Keratinocyte (primary cell): ENCODE results near the gene GRHL3. TPM values are rescaled to one million over a fixed set of nuclear protein-coding genes. Genes with fewer than 3 reads are reported as not detected.

Source experiments
- DNase-seq: peaks from one replicate; pipeline ENCODE4 v3.0.0-alpha.2; 2011; ENCODE audit warnings: low read depth, missing footprints, low spot score
- FAIRE-seq: peaks from 2 replicates; lab custom pipeline; 2011; peaks lifted over from hg19 to GRCh38; lab: Jason Lieb, UNC
- H2AFZ ChIP-seq: 2 replicates; pipeline ENCODE4 v1.6.0; 2012; ENCODE audit warnings: low read length, control low read depth, inconsistent platforms; ENCODE audit not compliant: control insufficient read depth
- H3K27ac ChIP-seq: 2 replicates; pipeline ENCODE4 v1.5.1; 2011; ENCODE audit warnings: low read length; ENCODE audit not compliant: control insufficient read depth, insufficient read depth
- H3K27me3 ChIP-seq: 3 replicates; pipeline ENCODE4 v1.6.0; 2011; ENCODE audit warnings: low read length; ENCODE audit not compliant: control insufficient read depth, insufficient read depth; ENCODE audit errors: extremely low read depth
- H3K36me3 ChIP-seq, 2 experiments: 2 replicates in 1 of 2; 3 replicates in 1 of 2; pipeline ENCODE4 v1.5.1; 2011; ENCODE audit warnings: low read length in 2 of 2, mild to moderate bottlenecking in 1 of 2; ENCODE audit not compliant: control insufficient read depth in 2 of 2, insufficient read depth in 2 of 2; ENCODE audit errors: extremely low read depth in 1 of 2
- H3K4me1 ChIP-seq: 3 replicates; pipeline ENCODE4 v1.5.1; 2011; ENCODE audit warnings: low read length; ENCODE audit not compliant: control insufficient read depth, insufficient read depth; ENCODE audit errors: extremely low read depth
- H3K4me2 ChIP-seq: 3 replicates; pipeline ENCODE4 v1.6.0; 2011; ENCODE audit warnings: low read depth, low read length; ENCODE audit not compliant: control insufficient read depth, insufficient read depth; ENCODE audit errors: extremely low read depth
- H3K4me3 ChIP-seq, 3 experiments: fragments of 200-600 bp in 1 of 3; sonication (generic) in 1 of 3; 2 replicates in 2 of 3; 3 replicates in 1 of 3; pipeline ENCODE4 v1.5.1; 2011 to 2016; ENCODE audit warnings: low read length in 3 of 3, mild to moderate bottlenecking in 3 of 3, control low read depth in 2 of 3, inconsistent platforms in 1 of 3, low read depth in 1 of 3, mixed read lengths in 1 of 3, mixed run types in 1 of 3, moderate library complexity in 1 of 3; ENCODE audit not compliant: control insufficient read depth in 2 of 3, insufficient read depth in 2 of 3; ENCODE audit errors: extremely low read depth in 1 of 3
- H3K79me2 ChIP-seq: 2 replicates; pipeline ENCODE4 v1.6.0; 2012; ENCODE audit warnings: low read length; ENCODE audit not compliant: control insufficient read depth, insufficient read depth
- H3K9ac ChIP-seq: 3 replicates; pipeline ENCODE4 v1.6.0; 2011; ENCODE audit warnings: low read length; ENCODE audit not compliant: control insufficient read depth, insufficient read depth; ENCODE audit errors: extremely low read depth
- H3K9me1 ChIP-seq: 3 replicates; pipeline ENCODE4 v1.6.0; 2011; ENCODE audit warnings: low read length; ENCODE audit not compliant: control insufficient read depth, insufficient read depth; ENCODE audit errors: extremely low read depth
- H3K9me3 ChIP-seq: 2 replicates; pipeline ENCODE4 v1.5.1; 2012; ENCODE audit warnings: low read depth, low read length; ENCODE audit not compliant: control insufficient read depth
- H4K20me1 ChIP-seq: 3 replicates; pipeline ENCODE4 v1.6.0; 2011; ENCODE audit warnings: low read length; ENCODE audit not compliant: control insufficient read depth, insufficient read depth; ENCODE audit errors: extremely low read depth
- EZH2 ChIP-seq: IDR thresholded peaks from one replicate; pipeline ENCODE4 v1.6.1; 2012; ENCODE audit warnings: inconsistent platforms, mild to moderate bottlenecking, low read length, moderate library complexity
- dilution Hi-C: fragments of 300-500 bp; cut with MboI; formaldehyde crosslinking; loops from one replicate; pipeline ENCODE4 v1.7.0; 2020; ENCODE audit warnings: low sequenced_read_pairs; ENCODE audit not compliant: extremely low pct_ligation_motif_present
- polyA plus RNA-seq, 5 experiments: library from polyadenylated mRNA; depleted of rRNA in 3 of 5; stranded (reverse) in 3 of 5; stranded (forward) in 1 of 5; unstranded in 1 of 5; fragments of >200 nt; gene quantifications; 1 replicate in 1 of 5; 2 replicates in 3 of 5; 3 replicates in 1 of 5; pipeline versions ENCODE4 v1.2.1 to v1.2.3, GENCODE V29; 2011 to 2012; ENCODE audit warnings: missing spikeins in 2 of 5, low read depth in 1 of 5, low replicate concordance in 1 of 5
- TF ChIP-seq, protein P1 (sequence below), 3 experiments: IDR thresholded peaks in 1 of 3; conservative IDR thresholded peaks in 1 of 3; optimal IDR thresholded peaks in 1 of 3; 2 replicates in 2 of 3; 3 replicates in 1 of 3; pipeline versions ENCODE3 to v1.5.1; 2011; ENCODE audit warnings: low read length in 3 of 3, mild to moderate bottlenecking in 3 of 3, moderate library complexity in 2 of 3, control low read depth in 1 of 3, inconsistent platforms in 1 of 3; ENCODE audit not compliant: insufficient read depth in 2 of 3; ENCODE audit errors: extremely low read depth in 1 of 3

The GRHL3 gene
- polyA plus RNA-seq, 1 donor (not counting 4 experiments of a cell fraction or from before 2014, with no cell fraction given), result 13.0 TPM

DNA sequence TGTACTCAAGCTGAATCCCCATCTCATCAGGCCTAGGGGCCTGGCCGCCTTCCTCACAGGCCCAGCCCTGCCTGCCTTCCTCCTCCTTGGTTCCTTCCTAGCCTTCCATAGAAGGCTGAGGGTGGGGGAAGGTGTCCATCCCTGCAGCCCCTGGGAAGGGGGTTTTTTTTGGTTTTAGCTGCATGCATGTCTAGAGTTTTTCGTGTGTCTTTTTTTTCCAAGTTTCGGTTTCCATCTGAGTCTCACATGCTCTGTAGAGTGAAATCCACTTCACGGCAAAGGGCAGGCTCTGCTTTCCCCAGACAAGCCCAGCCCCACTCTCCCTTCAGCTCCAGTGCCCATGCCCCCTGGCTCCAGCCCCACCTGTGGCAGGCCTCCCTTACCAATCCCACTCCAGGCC, 32.1 kb downstream of the GRHL3 start:
- Histone ChIP-seq H3K27ac (no peak overlapping the region), H3K9me1 (no peaks in the 10 kb centered on the region), H3K79me2 (no peaks in the 10 kb centered on the region), H3K9ac (no peak overlapping the region), H3K4me1 (no peaks in the 10 kb centered on the region), H3K4me3 (no peak overlapping the region), H3K9me3 (no peaks in the 10 kb centered on the region), H3K36me3 (peaks cover 0 to 22% of the 10 kb centered on the region in 2 experiments), H3K4me2 (no peak overlapping the region), H2AFZ (no peak overlapping the region), H4K20me1 (no peaks in the 10 kb centered on the region), H3K27me3 (no peaks in the 10 kb centered on the region)
- DNase-seq, result no peak
- FAIRE-seq, result no peak
- dilution Hi-C loops, result no loop called here
- TF ChIP-seq EZH2, result no peak
- TF ChIP-seq, protein P1, sequence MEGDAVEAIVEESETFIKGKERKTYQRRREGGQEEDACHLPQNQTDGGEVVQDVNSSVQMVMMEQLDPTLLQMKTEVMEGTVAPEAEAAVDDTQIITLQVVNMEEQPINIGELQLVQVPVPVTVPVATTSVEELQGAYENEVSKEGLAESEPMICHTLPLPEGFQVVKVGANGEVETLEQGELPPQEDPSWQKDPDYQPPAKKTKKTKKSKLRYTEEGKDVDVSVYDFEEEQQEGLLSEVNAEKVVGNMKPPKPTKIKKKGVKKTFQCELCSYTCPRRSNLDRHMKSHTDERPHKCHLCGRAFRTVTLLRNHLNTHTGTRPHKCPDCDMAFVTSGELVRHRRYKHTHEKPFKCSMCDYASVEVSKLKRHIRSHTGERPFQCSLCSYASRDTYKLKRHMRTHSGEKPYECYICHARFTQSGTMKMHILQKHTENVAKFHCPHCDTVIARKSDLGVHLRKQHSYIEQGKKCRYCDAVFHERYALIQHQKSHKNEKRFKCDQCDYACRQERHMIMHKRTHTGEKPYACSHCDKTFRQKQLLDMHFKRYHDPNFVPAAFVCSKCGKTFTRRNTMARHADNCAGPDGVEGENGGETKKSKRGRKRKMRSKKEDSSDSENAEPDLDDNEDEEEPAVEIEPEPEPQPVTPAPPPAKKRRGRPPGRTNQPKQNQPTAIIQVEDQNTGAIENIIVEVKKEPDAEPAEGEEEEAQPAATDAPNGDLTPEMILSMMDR (optimal IDR thresholded peaks at IDR 0.05 in 1 of 3, IDR thresholded peaks at IDR 0.05 in 1 of 3, conservative IDR thresholded peaks at IDR 0.05 in 1 of 3; ENCODE audit: extremely low read depth in 1 of 3, insufficient read depth in 2 of 3, low read length in 3 of 3), result no peak

DNA sequence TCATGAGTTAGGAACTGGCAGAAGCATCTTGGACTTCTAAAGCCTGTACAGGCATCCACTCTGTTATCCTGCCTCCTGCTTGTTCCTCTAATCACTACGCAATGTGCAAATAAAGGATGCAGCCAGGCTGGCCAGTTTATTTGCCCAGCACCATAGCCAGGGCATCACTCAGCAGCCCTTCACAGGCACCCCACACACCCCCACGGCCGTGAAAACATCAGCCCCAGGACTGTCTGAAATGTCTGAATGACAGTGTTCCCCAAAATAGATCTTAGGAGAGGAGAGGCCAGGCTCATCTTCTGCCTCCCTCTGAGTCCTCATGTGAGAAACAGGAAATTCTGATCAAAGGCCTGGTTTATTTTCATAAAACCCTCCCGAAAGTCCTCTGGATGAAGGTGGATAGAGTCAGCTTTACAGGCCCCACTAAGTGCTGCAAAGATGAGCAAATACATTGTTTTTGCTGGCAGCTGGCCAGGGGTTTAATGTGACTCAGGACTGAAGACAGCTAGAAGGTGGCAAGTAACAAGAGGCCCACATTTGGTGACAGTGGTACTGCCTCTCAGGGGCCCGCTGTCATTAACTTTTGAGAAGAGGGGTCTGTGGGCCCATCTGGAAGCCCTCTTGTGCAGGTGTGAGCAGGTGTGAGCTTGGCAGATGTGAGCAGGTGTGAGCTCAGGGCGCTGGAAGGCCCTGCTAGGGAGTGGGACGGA, 32.9 kb downstream of the GRHL3 start:
- no peak overlapping the region for H3K9ac ChIP-seq
- H3K4me2 ChIP-seq, result no peak overlapping the region
- peaks cover 0 to 23% of the 10 kb centered on the region in 2 experiments for H3K36me3 ChIP-seq

More for the DNA sequence above, 32.9 kb downstream of the GRHL3 start:
- Histone ChIP-seq H3K79me2 (no peaks in the 10 kb centered on the region), H3K9me3 (no peaks in the 10 kb centered on the region), H3K4me3 (no peak overlapping the region), H2AFZ (no peak overlapping the region), H4K20me1 (no peaks in the 10 kb centered on the region), H3K4me1 (no peaks in the 10 kb centered on the region), H3K9me1 (no peaks in the 10 kb centered on the region), H3K27ac (no peak overlapping the region), H3K27me3 (no peaks in the 10 kb centered on the region)
- TF ChIP-seq, protein P1 (optimal IDR thresholded peaks at IDR 0.05 in 1 of 3, IDR thresholded peaks at IDR 0.05 in 1 of 3, conservative IDR thresholded peaks at IDR 0.05 in 1 of 3; ENCODE audit: extremely low read depth in 1 of 3, insufficient read depth in 2 of 3, low read length in 3 of 3), result no peak
- TF ChIP-seq EZH2, result no peak
- no peak for FAIRE-seq
- dilution Hi-C loops, result no loop called here
- no peak for DNase-seq
